OCI-LY3 (cell line): ENCODE results near the gene THRAP3.

ENCODE experiments used
- EZH2phosphoT487 ChIP-seq: fragments of 200-600 bp; shearing (Covaris generic); IDR thresholded peaks from 2 replicates; pipeline ENCODE4 v1.6.1; 2018; ENCODE audit warnings: antibody characterized with exemption, mixed run types, low read depth
- TF ChIP-seq, protein P1 (sequence below): fragments of 200-600, 300-600 bp; sonication (generic); IDR thresholded peaks from 2 replicates; pipeline ENCODE4 v1.5.1; 2014; ENCODE audit warnings: antibody characterized with exemption, low read length, low read depth

DNA sequence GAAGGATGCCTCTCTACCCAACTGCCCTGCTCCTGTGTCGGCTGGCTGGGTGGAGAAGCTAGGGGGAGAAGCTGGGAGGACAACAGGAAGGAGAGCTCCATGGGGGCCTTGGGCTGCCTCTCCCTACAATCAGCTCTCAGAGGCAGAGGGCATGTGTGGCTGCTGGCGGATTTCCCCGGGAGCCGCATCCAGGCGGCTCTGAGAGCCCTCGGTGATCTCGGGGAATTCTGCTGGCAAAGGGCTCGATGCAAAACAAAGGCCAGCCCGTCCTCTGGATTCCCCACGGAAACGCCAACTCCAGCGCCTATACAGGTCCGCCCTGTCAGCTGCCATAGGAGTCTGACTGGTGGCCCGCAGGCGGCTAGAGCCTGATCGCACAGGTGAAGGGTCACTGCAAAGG, 125.6 kb downstream of the THRAP3 start:
- TF ChIP-seq, protein P1, sequence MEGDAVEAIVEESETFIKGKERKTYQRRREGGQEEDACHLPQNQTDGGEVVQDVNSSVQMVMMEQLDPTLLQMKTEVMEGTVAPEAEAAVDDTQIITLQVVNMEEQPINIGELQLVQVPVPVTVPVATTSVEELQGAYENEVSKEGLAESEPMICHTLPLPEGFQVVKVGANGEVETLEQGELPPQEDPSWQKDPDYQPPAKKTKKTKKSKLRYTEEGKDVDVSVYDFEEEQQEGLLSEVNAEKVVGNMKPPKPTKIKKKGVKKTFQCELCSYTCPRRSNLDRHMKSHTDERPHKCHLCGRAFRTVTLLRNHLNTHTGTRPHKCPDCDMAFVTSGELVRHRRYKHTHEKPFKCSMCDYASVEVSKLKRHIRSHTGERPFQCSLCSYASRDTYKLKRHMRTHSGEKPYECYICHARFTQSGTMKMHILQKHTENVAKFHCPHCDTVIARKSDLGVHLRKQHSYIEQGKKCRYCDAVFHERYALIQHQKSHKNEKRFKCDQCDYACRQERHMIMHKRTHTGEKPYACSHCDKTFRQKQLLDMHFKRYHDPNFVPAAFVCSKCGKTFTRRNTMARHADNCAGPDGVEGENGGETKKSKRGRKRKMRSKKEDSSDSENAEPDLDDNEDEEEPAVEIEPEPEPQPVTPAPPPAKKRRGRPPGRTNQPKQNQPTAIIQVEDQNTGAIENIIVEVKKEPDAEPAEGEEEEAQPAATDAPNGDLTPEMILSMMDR, result no peak
- no peak for TF ChIP-seq EZH2phosphoT487
